ENCODE data around the gene DPP4.
"Not testable (repeated sequence)": the region's sequence is repeated elsewhere in the genome, so short reads cannot be mapped to it uniquely, and the experiment has no call there.

Gene DPP4

GRCh38 chr2:161955211-161955610 lies 118.8 kb downstream of the DPP4 start:
- Histone ChIP-seq H3K9me3 (ENCODE audit: control insufficient read depth, low read length) (no peaks in the 10 kb centered on the region), H3K4me3 (ENCODE audit: insufficient read depth in 1 of 2, low read depth in 1 of 2, low read length in 2 of 2) (no peak overlapping the region), H3K4me2 (ENCODE audit: low read length, poor library complexity, severe bottlenecking) (no peak overlapping the region), H3K23ac (ENCODE audit: low read length in 2 of 2) (no peak overlapping the region), H2BK12ac (ENCODE audit: low read length in 2 of 2) (no peak overlapping the region), H3K36me3 (ENCODE audit: control insufficient read depth in 1 of 2, insufficient read depth in 2 of 2, low read depth in 1 of 2, low read length in 2 of 2) (no peaks in the 10 kb centered on the region), H3K79me1 (replicated peaks; ENCODE audit: low read length, poor library complexity, severe bottlenecking) (no peaks in the 10 kb centered on the region), H3K14ac (ENCODE audit: low read length in 2 of 2) (no peak overlapping the region), H3K18ac (ENCODE audit: low read depth in 1 of 2, low read length in 2 of 2) (no peak overlapping the region), H4K91ac (ENCODE audit: low read length) (no peak overlapping the region), H3K4me1 (ENCODE audit: control insufficient read depth, insufficient read depth, low read depth, low read length) (no peaks in the 10 kb centered on the region), H3K4ac (ENCODE audit: low read depth in 1 of 2, low read length in 2 of 2) (no peak overlapping the region), H3K9ac (ENCODE audit: low read length) (no peak overlapping the region), H2BK5ac (ENCODE audit: low read depth, low read length, poor library complexity, severe bottlenecking) (no peak overlapping the region), H2BK120ac (ENCODE audit: low read depth, low read length) (no peak overlapping the region), H2AFZ (ENCODE audit: low read depth, low read length) (no peak overlapping the region), H2BK15ac (ENCODE audit: low read depth, poor library complexity, severe bottlenecking) (no peak overlapping the region), H3K27ac (ENCODE audit: low read length, poor library complexity, severe bottlenecking) (no peak overlapping the region), H2AK5ac (ENCODE audit: low read length, severe bottlenecking) (no peak overlapping the region), H4K8ac (ENCODE audit: low read length) (no peak overlapping the region), H3K27me3 (ENCODE audit: control insufficient read depth in 1 of 2, insufficient read depth in 1 of 2, low read length in 2 of 2) (no peaks in the 10 kb centered on the region)
- no peak for DNase-seq

- Histone ChIP-seq H3K4me2 (ENCODE audit: low read length, poor library complexity, severe bottlenecking) (no peak overlapping the region), H3K9ac (ENCODE audit: low read length) (no peak overlapping the region), H3K4ac (ENCODE audit: low read depth in 1 of 2, low read length in 2 of 2) (no peak overlapping the region)
Measured at GRCh38 chr2:161954103-161954502, 119.9 kb downstream of the DPP4 start.

GRCh38 chr2:161953367-161953766 lies 120.6 kb downstream of the DPP4 start:
- not testable (repeated sequence) for H3K27me3 ChIP-seq (ENCODE audit: control insufficient read depth in 1 of 2, insufficient read depth in 1 of 2, low read length in 2 of 2); H3K4me2 ChIP-seq (ENCODE audit: low read length, poor library complexity, severe bottlenecking); H4K8ac ChIP-seq (ENCODE audit: low read length); H3K4ac ChIP-seq (ENCODE audit: low read depth in 1 of 2, low read length in 2 of 2); DNase-seq; H4K91ac ChIP-seq (ENCODE audit: low read length); H3K14ac ChIP-seq (ENCODE audit: low read length in 2 of 2); H3K27ac ChIP-seq (ENCODE audit: low read length, poor library complexity, severe bottlenecking); H3K4me3 ChIP-seq (ENCODE audit: insufficient read depth in 1 of 2, low read depth in 1 of 2, low read length in 2 of 2); H3K36me3 ChIP-seq (ENCODE audit: control insufficient read depth in 1 of 2, insufficient read depth in 2 of 2, low read depth in 1 of 2, low read length in 2 of 2); H2BK15ac ChIP-seq (ENCODE audit: low read depth, poor library complexity, severe bottlenecking); H2AK5ac ChIP-seq (ENCODE audit: low read length, severe bottlenecking); H2AFZ ChIP-seq (ENCODE audit: low read depth, low read length); H2BK5ac ChIP-seq (ENCODE audit: low read depth, low read length, poor library complexity, severe bottlenecking); H3K9me3 ChIP-seq (ENCODE audit: control insufficient read depth, low read length); H3K9ac ChIP-seq (ENCODE audit: low read length); H3K79me1 ChIP-seq (replicated peaks; ENCODE audit: low read length, poor library complexity, severe bottlenecking); H3K4me1 ChIP-seq (ENCODE audit: control insufficient read depth, insufficient read depth, low read depth, low read length); H2BK120ac ChIP-seq (ENCODE audit: low read depth, low read length); H3K23ac ChIP-seq (ENCODE audit: low read length in 2 of 2); H2BK12ac ChIP-seq (ENCODE audit: low read length in 2 of 2); H3K18ac ChIP-seq (ENCODE audit: low read depth in 1 of 2, low read length in 2 of 2)
- WGBS, result 84% methylated on average over 6 of the region's 9 CpGs

More at GRCh38 chr2:161954103-161954502, 119.9 kb downstream of the DPP4 start:
- no peak overlapping the region for H2BK12ac ChIP-seq (ENCODE audit: low read length in 2 of 2)
- H3K9me3 ChIP-seq (ENCODE audit: control insufficient read depth, low read length), result no peaks in the 10 kb centered on the region
- no peaks in the 10 kb centered on the region for H3K4me1 ChIP-seq (ENCODE audit: control insufficient read depth, insufficient read depth, low read depth, low read length)
- H3K18ac ChIP-seq (ENCODE audit: low read depth in 1 of 2, low read length in 2 of 2), result no peak overlapping the region
- no peak overlapping the region for H2AFZ ChIP-seq (ENCODE audit: low read depth, low read length)
- no peak overlapping the region for H2BK5ac ChIP-seq (ENCODE audit: low read depth, low read length, poor library complexity, severe bottlenecking)
- H2BK120ac ChIP-seq (ENCODE audit: low read depth, low read length), result no peak overlapping the region
- no peak overlapping the region for H2BK15ac ChIP-seq (ENCODE audit: low read depth, poor library complexity, severe bottlenecking)
- no peak overlapping the region for H2AK5ac ChIP-seq (ENCODE audit: low read length, severe bottlenecking)
- no peak overlapping the region for H4K8ac ChIP-seq (ENCODE audit: low read length)
- no peaks in the 10 kb centered on the region for H3K36me3 ChIP-seq (ENCODE audit: control insufficient read depth in 1 of 2, insufficient read depth in 2 of 2, low read depth in 1 of 2, low read length in 2 of 2)
- no peaks in the 10 kb centered on the region for H3K27me3 ChIP-seq (ENCODE audit: control insufficient read depth in 1 of 2, insufficient read depth in 1 of 2, low read length in 2 of 2)
- H3K27ac ChIP-seq (ENCODE audit: low read length, poor library complexity, severe bottlenecking), result no peak overlapping the region
- no peak overlapping the region for H3K4me3 ChIP-seq (ENCODE audit: insufficient read depth in 1 of 2, low read depth in 1 of 2, low read length in 2 of 2)
- no peak overlapping the region for H3K14ac ChIP-seq (ENCODE audit: low read length in 2 of 2)
- no peak overlapping the region for H4K91ac ChIP-seq (ENCODE audit: low read length)
- H3K23ac ChIP-seq (ENCODE audit: low read length in 2 of 2), result no peak overlapping the region
- DNase-seq, result no peak
- H3K79me1 ChIP-seq (replicated peaks; ENCODE audit: low read length, poor library complexity, severe bottlenecking), result no peaks in the 10 kb centered on the region

GRCh38 chr2:161952783-161953191 lies 121.2 kb downstream of the DPP4 start:
- H2AK5ac ChIP-seq (ENCODE audit: low read length, severe bottlenecking), result no peak overlapping the region
- H3K27me3 ChIP-seq (ENCODE audit: control insufficient read depth in 1 of 2, insufficient read depth in 1 of 2, low read length in 2 of 2), result no peaks in the 10 kb centered on the region
- no peak overlapping the region for H3K23ac ChIP-seq (ENCODE audit: low read length in 2 of 2)
- no peaks in the 10 kb centered on the region for H3K79me1 ChIP-seq (replicated peaks; ENCODE audit: low read length, poor library complexity, severe bottlenecking)
- H3K27ac ChIP-seq (ENCODE audit: low read length, poor library complexity, severe bottlenecking), result no peak overlapping the region
- H2BK5ac ChIP-seq (ENCODE audit: low read depth, low read length, poor library complexity, severe bottlenecking), result no peak overlapping the region
- no peak overlapping the region for H2BK120ac ChIP-seq (ENCODE audit: low read depth, low read length)
- no peak overlapping the region for H3K4me3 ChIP-seq (ENCODE audit: insufficient read depth in 1 of 2, low read depth in 1 of 2, low read length in 2 of 2)
- H3K4me2 ChIP-seq (ENCODE audit: low read length, poor library complexity, severe bottlenecking), result no peak overlapping the region
- no peak overlapping the region for H2AFZ ChIP-seq (ENCODE audit: low read depth, low read length)
- H3K4me1 ChIP-seq (ENCODE audit: control insufficient read depth, insufficient read depth, low read depth, low read length), result no peaks in the 10 kb centered on the region
- H3K14ac ChIP-seq (ENCODE audit: low read length in 2 of 2), result no peak overlapping the region
- H3K9ac ChIP-seq (ENCODE audit: low read length), result no peak overlapping the region
- no peaks in the 10 kb centered on the region for H3K36me3 ChIP-seq (ENCODE audit: control insufficient read depth in 1 of 2, insufficient read depth in 2 of 2, low read depth in 1 of 2, low read length in 2 of 2)
- H2BK15ac ChIP-seq (ENCODE audit: low read depth, poor library complexity, severe bottlenecking), result no peak overlapping the region
- no peak overlapping the region for H4K91ac ChIP-seq (ENCODE audit: low read length)
- no peak overlapping the region for H4K8ac ChIP-seq (ENCODE audit: low read length)
- H3K9me3 ChIP-seq (ENCODE audit: control insufficient read depth, low read length), result no peaks in the 10 kb centered on the region
- H3K18ac ChIP-seq (ENCODE audit: low read depth in 1 of 2, low read length in 2 of 2), result no peak overlapping the region
- 73% methylated on average over 3 of the region's 4 CpGs for WGBS
- no peak for DNase-seq
- no peak overlapping the region for H2BK12ac ChIP-seq (ENCODE audit: low read length in 2 of 2)
- H3K4ac ChIP-seq (ENCODE audit: low read depth in 1 of 2, low read length in 2 of 2), result no peak overlapping the region
